Measurements from ENCODE around the gene U2SURP. TPM values are rescaled to one million over a fixed set of nuclear protein-coding genes. Genes with fewer than 3 reads are reported as not detected.
A peak's percentile ranks its signal among the peaks of the same experiment; 100 is the strongest.
"Not testable (repeated sequence)": the region's sequence is repeated elsewhere in the genome, so short reads cannot be mapped to it uniquely, and the experiment has no call there.

The U2SURP gene
- total RNA-seq, 2 experiments from 2014 or later, result 134 to 147 TPM

- Mint-ChIP-seq H3K9me3 (no peaks in the 10 kb centered on the region), H3K4me3 (no peak overlapping the region), H3K27me3 (no peaks in the 10 kb centered on the region), H3K36me3 (peaks cover 32% of the 10 kb centered on the region), H3K27ac (no peak overlapping the region), H3K4me1 (no peaks in the 10 kb centered on the region)
- ATAC-seq (ENCODE audit: low read depth), result no peak
- DNase-seq, result no peak
- POLR2A ChIA-PET, result interaction anchor here (0.7 kb wide), 1 partner anchor 636 kb away, joined by 3 read pairs; no protein-coding TSS in a partner anchor
Observed at GRCh38 chr3:143045639-143046038, 44.3 kb downstream of the U2SURP start.

- POLR2A ChIA-PET, result interaction anchor here (0.7 kb wide), 1 partner anchor 636 kb away, joined by 3 read pairs; no protein-coding TSS in a partner anchor
- H3K27me3 Mint-ChIP-seq; DNase-seq; ATAC-seq (ENCODE audit: low read depth); H3K4me3 Mint-ChIP-seq; H3K4me1 Mint-ChIP-seq; H3K27ac Mint-ChIP-seq; H3K9me3 Mint-ChIP-seq: not testable (repeated sequence)
- peaks cover 33% of the 10 kb centered on the region for H3K36me3 Mint-ChIP-seq
Observed at GRCh38 chr3:143046075-143046474, 44.7 kb downstream of the U2SURP start.

GRCh38 chr3:143054011-143054410 lies 52.6 kb downstream of the U2SURP start:
- POLR2A ChIA-PET, result no interaction called here
- Mint-ChIP-seq H3K4me3 (no peak overlapping the region), H3K36me3 (peaks cover 41% of the 10 kb centered on the region), H3K27me3 (no peaks in the 10 kb centered on the region), H3K9me3 (no peaks in the 10 kb centered on the region), H3K27ac (no peak overlapping the region), H3K4me1 (peaks cover 1% of the 10 kb centered on the region)
- no peak for DNase-seq
- ATAC-seq (ENCODE audit: low read depth), result no peak

GRCh38 chr3:143056372-143056771 lies 55.0 kb downstream of the U2SURP start:
- no peak for DNase-seq
- POLR2A ChIA-PET, result no interaction called here
- H3K4me3 Mint-ChIP-seq, result no peak overlapping the region
- ATAC-seq (ENCODE audit: low read depth), result no peak
- H3K27me3 Mint-ChIP-seq, result no peaks in the 10 kb centered on the region
- H3K36me3 Mint-ChIP-seq, result peaks cover 46% of the 10 kb centered on the region
- no peak overlapping the region for H3K27ac Mint-ChIP-seq
- peaks cover 12% of the 10 kb centered on the region for H3K4me1 Mint-ChIP-seq
- H3K9me3 Mint-ChIP-seq, result no peaks in the 10 kb centered on the region

- peaks cover 32% of the 10 kb centered on the region for H3K36me3 Mint-ChIP-seq
Observed at GRCh38 chr3:143060906-143061305, 59.5 kb downstream of the U2SURP start.

GRCh38 chr3:143063018-143063417 lies 61.6 kb downstream of the U2SURP start:
- DNase-seq (no peak), ATAC-seq (ENCODE audit: low read depth) (no peak)
- POLR2A ChIA-PET, result no interaction called here
- no peak overlapping the region for H3K4me3 Mint-ChIP-seq
- H3K27ac Mint-ChIP-seq, result no peak overlapping the region
- H3K4me1 Mint-ChIP-seq, result peaks cover 13% of the 10 kb centered on the region
- H3K27me3 Mint-ChIP-seq, result no peaks in the 10 kb centered on the region
- peaks cover 24% of the 10 kb centered on the region for H3K36me3 Mint-ChIP-seq
- H3K9me3 Mint-ChIP-seq, result no peaks in the 10 kb centered on the region

More at GRCh38 chr3:143060906-143061305, 59.5 kb downstream of the U2SURP start:
- H3K4me1 Mint-ChIP-seq, result peaks cover 13% of the 10 kb centered on the region
- no peak for DNase-seq
- peak; percentile 83 for ATAC-seq (ENCODE audit: low read depth)
- H3K27ac Mint-ChIP-seq, result peak overlapping the region; percentile 33
- H3K4me3 Mint-ChIP-seq, result peak overlapping the region; percentile 43
- no peaks in the 10 kb centered on the region for H3K9me3 Mint-ChIP-seq
- no peaks in the 10 kb centered on the region for H3K27me3 Mint-ChIP-seq
- POLR2A ChIA-PET, result no interaction called here

GRCh38 chr3:143064777-143065176 lies 63.4 kb downstream of the U2SURP start:
- Mint-ChIP-seq H3K27me3 (no peaks in the 10 kb centered on the region), H3K36me3 (peaks cover 19% of the 10 kb centered on the region), H3K4me3 (no peak overlapping the region), H3K4me1 (peaks cover 13% of the 10 kb centered on the region), H3K9me3 (no peaks in the 10 kb centered on the region), H3K27ac (no peak overlapping the region)
- DNase-seq (no peak), ATAC-seq (ENCODE audit: low read depth) (no peak)
- POLR2A ChIA-PET, result no interaction called here

- H3K4me3 Mint-ChIP-seq, result no peak overlapping the region
- peaks cover 10% of the 10 kb centered on the region for H3K4me1 Mint-ChIP-seq
- ATAC-seq (ENCODE audit: low read depth), result no peak
- POLR2A ChIA-PET, result no interaction called here
- H3K27me3 Mint-ChIP-seq, result no peaks in the 10 kb centered on the region
- H3K27ac Mint-ChIP-seq, result no peak overlapping the region
- H3K36me3 Mint-ChIP-seq, result peaks cover 16% of the 10 kb centered on the region
- H3K9me3 Mint-ChIP-seq, result no peaks in the 10 kb centered on the region
- DNase-seq, result no peak
Observed at GRCh38 chr3:143065364-143065763, 64.0 kb downstream of the U2SURP start.

- POLR2A ChIA-PET, result no interaction called here
- H3K4me3 Mint-ChIP-seq, result no peak overlapping the region
- ATAC-seq (ENCODE audit: low read depth), result no peak
- H3K27ac Mint-ChIP-seq, result no peak overlapping the region
- H3K27me3 Mint-ChIP-seq, result no peaks in the 10 kb centered on the region
- DNase-seq, result no peak
- H3K36me3 Mint-ChIP-seq, result peaks cover 13% of the 10 kb centered on the region
- H3K4me1 Mint-ChIP-seq, result peaks cover 6% of the 10 kb centered on the region
- H3K9me3 Mint-ChIP-seq, result no peaks in the 10 kb centered on the region
Observed at GRCh38 chr3:143066033-143066432, 64.7 kb downstream of the U2SURP start.

GRCh38 chr3:143067201-143067600 lies 65.8 kb downstream of the U2SURP start:
- Mint-ChIP-seq H3K27me3 (no peaks in the 10 kb centered on the region), H3K27ac (no peak overlapping the region), H3K4me3 (no peak overlapping the region), H3K9me3 (no peaks in the 10 kb centered on the region), H3K36me3 (peaks cover 7% of the 10 kb centered on the region), H3K4me1 (no peaks in the 10 kb centered on the region)
- DNase-seq (no peak), ATAC-seq (ENCODE audit: low read depth) (no peak)
- POLR2A ChIA-PET, result no interaction called here

GRCh38 chr3:143068059-143068458 lies 66.7 kb downstream of the U2SURP start:
- no peak overlapping the region for H3K27ac Mint-ChIP-seq
- no peak overlapping the region for H3K4me3 Mint-ChIP-seq
- H3K4me1 Mint-ChIP-seq, result no peaks in the 10 kb centered on the region
- DNase-seq (no peak), ATAC-seq (ENCODE audit: low read depth) (no peak)
- no peaks in the 10 kb centered on the region for H3K9me3 Mint-ChIP-seq
- POLR2A ChIA-PET, result no interaction called here
- H3K36me3 Mint-ChIP-seq, result peaks cover under 1% of the 10 kb centered on the region
- no peaks in the 10 kb centered on the region for H3K27me3 Mint-ChIP-seq

GRCh38 chr3:143070977-143071551 lies 69.7 kb downstream of the U2SURP start:
- no peaks in the 10 kb centered on the region for H3K9me3 Mint-ChIP-seq
- ATAC-seq (ENCODE audit: low read depth) (no peak), DNase-seq (no peak)
- POLR2A ChIA-PET, result no interaction called here
- no peaks in the 10 kb centered on the region for H3K4me1 Mint-ChIP-seq
- H3K27ac Mint-ChIP-seq, result no peak overlapping the region
- no peak overlapping the region for H3K4me3 Mint-ChIP-seq
- no peaks in the 10 kb centered on the region for H3K36me3 Mint-ChIP-seq
- peaks cover 3% of the 10 kb centered on the region for H3K27me3 Mint-ChIP-seq

- Mint-ChIP-seq H3K27me3 (peaks cover 3% of the 10 kb centered on the region), H3K36me3 (no peaks in the 10 kb centered on the region), H3K27ac (no peak overlapping the region), H3K9me3 (no peaks in the 10 kb centered on the region), H3K4me3 (no peak overlapping the region), H3K4me1 (no peaks in the 10 kb centered on the region)
- ATAC-seq (ENCODE audit: low read depth) (no peak), DNase-seq (no peak)
- POLR2A ChIA-PET, result no interaction called here
Observed at GRCh38 chr3:143071776-143072175, 70.4 kb downstream of the U2SURP start.

GRCh38 chr3:143072298-143073020 lies 71.1 kb downstream of the U2SURP start:
- H3K27me3 Mint-ChIP-seq; H3K4me3 Mint-ChIP-seq; H3K27ac Mint-ChIP-seq; H3K9me3 Mint-ChIP-seq; ATAC-seq (ENCODE audit: low read depth); POLR2A ChIA-PET; DNase-seq; H3K4me1 Mint-ChIP-seq; H3K36me3 Mint-ChIP-seq: not testable (repeated sequence)
